SW480 (cell line): Measurements from ENCODE around the gene PSMG3.

Experiments used
- DNase-seq: peaks from one replicate; pipeline ENCODE4 v3.0.0-alpha.2; 2016; ENCODE audit warnings: low spot score

PSMG3 gene

GRCh38 chr7:1579481-1580421, 9.9 kb upstream of the PSMG3 start:
- DNase-seq, result peak; percentile 43

GRCh38 chr7:1578513-1578912, 8.7 kb upstream of the PSMG3 start:
- no peak for DNase-seq

- DNase-seq, result no peak
Measured at GRCh38 chr7:1576521-1577253, 6.9 kb upstream of the PSMG3 start.

GRCh38 chr7:1575809-1576208, 6.0 kb upstream of the PSMG3 start:
- no peak for DNase-seq

GRCh38 chr7:1572111-1572822, 2.4 kb upstream of the PSMG3 start:
- DNase-seq, result no peak

GRCh38 chr7:1569440-1569832, 396 bp downstream of the PSMG3 start:
- DNase-seq, result no peak

GRCh38 chr7:1569016-1569415, 816 bp downstream of the PSMG3 start:
- DNase-seq, result peak; percentile 62

GRCh38 chr7:1567896-1568510, 1.8 kb downstream of the PSMG3 start:
- peak; percentile 38 for DNase-seq

GRCh38 chr7:1567049-1567771, 2.6 kb downstream of the PSMG3 start:
- peak; percentile 35 for DNase-seq

- no peak for DNase-seq
Measured at GRCh38 chr7:1566687-1567048, 3.2 kb downstream of the PSMG3 start.

GRCh38 chr7:1564603-1565022, 5.2 kb downstream of the PSMG3 start:
- no peak for DNase-seq

- DNase-seq, result no peak
Measured at GRCh38 chr7:1563981-1564602, 5.7 kb downstream of the PSMG3 start.

- no peak for DNase-seq
Measured at GRCh38 chr7:1562597-1563051, 7.2 kb downstream of the PSMG3 start.

- DNase-seq, result no peak
Measured at GRCh38 chr7:1562116-1562515, 7.7 kb downstream of the PSMG3 start.

GRCh38 chr7:1561036-1561940, 8.5 kb downstream of the PSMG3 start:
- DNase-seq, result no peak

- DNase-seq, result no peak
Measured at GRCh38 chr7:1560620-1561031, 9.2 kb downstream of the PSMG3 start.

- DNase-seq, result no peak
Measured at GRCh38 chr7:1559626-1560590, 9.9 kb downstream of the PSMG3 start.

GRCh38 chr7:1558841-1559625, 10.8 kb downstream of the PSMG3 start:
- DNase-seq, result no peak
